GM06990 (cell line): ENCODE results near the gene CCL27.

ENCODE experiments used
- DNase-seq: peaks from one replicate; pipeline ENCODE4 v3.0.0-alpha.2; 2011; ENCODE audit not compliant: insufficient read length; ENCODE audit errors: extremely low read depth
- H3K27me3 ChIP-seq: replicated peaks from 2 replicates; pipeline ENCODE4 v1.6.0; 2011; ENCODE audit warnings: low read length; ENCODE audit not compliant: control insufficient read depth, insufficient read depth
- H3K36me3 ChIP-seq: 2 replicates; pipeline ENCODE4 v1.5.1; 2011; ENCODE audit warnings: low read length; ENCODE audit not compliant: control insufficient read depth, insufficient read depth
- H3K4me3 ChIP-seq: replicated peaks from 2 replicates; pipeline ENCODE4 v1.5.1; 2011; ENCODE audit warnings: low read depth, mild to moderate bottlenecking, control low read depth, low read length
- CTCF ChIP-seq: IDR thresholded peaks from 2 replicates; pipeline ENCODE4 v1.5.1; 2011; ENCODE audit warnings: low read length, control low read depth, mild to moderate bottlenecking, inconsistent platforms; ENCODE audit not compliant: insufficient read depth, poor library complexity, severe bottlenecking

Gene CCL27

DNA sequence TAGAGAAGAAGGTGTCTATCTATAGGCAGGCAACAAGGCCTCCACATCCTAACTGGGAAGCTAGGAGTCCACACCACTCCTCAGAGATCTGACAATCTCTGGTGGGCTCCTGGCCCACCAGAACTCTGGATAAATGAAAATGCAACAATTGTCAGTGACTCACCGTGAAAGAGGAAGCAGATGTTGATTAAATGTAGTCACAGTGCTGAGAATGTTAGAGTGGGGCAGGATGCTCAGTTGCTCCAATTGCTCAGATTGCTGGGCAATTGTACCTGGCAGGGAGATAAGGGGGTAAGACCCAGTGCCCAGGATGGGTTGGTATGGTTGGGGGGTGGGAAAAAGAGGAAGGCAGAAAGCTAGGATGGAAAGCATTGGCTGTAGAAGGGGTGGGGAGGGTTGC, 24.3 kb upstream of the CCL27 start:
- Histone ChIP-seq H3K36me3 (no peaks in the 10 kb centered on the region), H3K27me3 (no peaks in the 10 kb centered on the region), H3K4me3 (no peak overlapping the region)
- no peak for TF ChIP-seq CTCF
- DNase-seq: no peak

GRCh38 chr9:34686231-34686630, 23.8 kb upstream of the CCL27 start:
- H3K27me3 ChIP-seq: no peaks in the 10 kb centered on the region
- TF ChIP-seq CTCF: no peak
- H3K4me3 ChIP-seq: no peak overlapping the region
- no peaks in the 10 kb centered on the region for H3K36me3 ChIP-seq
- DNase-seq: no peak

- Histone ChIP-seq H3K4me3 (no peak overlapping the region), H3K27me3 (no peaks in the 10 kb centered on the region), H3K36me3 (no peaks in the 10 kb centered on the region)
- no peak for DNase-seq
- TF ChIP-seq CTCF: no peak
Observed at GRCh38 chr9:34685591-34685990, 23.1 kb upstream of the CCL27 start.

DNA sequence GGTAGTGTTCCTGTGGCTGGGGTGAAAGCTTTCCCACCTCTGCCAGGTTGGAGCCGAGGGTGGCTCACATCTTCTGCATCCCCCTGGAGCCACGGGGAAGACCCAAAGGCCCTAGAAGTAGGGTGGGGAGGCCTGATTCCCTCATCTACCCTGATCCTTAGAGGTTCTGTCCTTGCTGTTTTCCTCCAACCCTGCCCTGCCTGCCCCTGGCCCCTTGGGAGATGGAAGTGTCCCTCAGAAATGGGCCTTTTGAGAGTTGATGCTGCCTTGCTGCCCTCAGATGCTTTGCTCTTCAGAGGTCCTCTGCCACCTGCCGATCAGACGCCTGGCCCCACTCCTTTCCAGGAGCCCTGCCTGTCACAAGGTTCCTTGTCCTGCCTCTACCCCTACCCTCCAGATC, 22.4 kb upstream of the CCL27 start:
- Histone ChIP-seq H3K27me3 (no peaks in the 10 kb centered on the region), H3K36me3 (no peaks in the 10 kb centered on the region), H3K4me3 (no peak overlapping the region)
- no peak for DNase-seq
- no peak for TF ChIP-seq CTCF

DNA sequence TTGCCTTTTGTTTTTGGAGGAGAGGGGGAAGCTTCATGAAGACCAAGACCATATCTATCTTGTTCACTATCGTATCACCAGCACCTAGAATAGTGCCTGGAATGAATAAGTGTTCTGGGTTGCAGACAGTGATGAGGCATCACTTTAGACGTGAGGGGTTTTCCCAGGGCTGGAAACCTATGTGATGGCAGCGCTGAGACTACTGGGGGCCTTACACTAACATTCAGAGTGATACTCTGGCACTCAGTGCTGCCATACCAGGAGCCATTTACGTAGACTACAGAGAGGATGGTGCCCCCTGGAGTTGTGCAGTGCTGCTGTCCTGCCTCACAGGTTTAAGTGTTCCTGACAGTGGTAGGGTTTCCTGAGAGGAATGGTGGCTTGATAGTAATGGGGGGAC, 21.7 kb upstream of the CCL27 start:
- DNase-seq: no peak
- peak; percentile 7 for TF ChIP-seq CTCF
- no peak overlapping the region for H3K4me3 ChIP-seq

GRCh38 chr9:34675869-34676268, 13.4 kb upstream of the CCL27 start:
- no peak for TF ChIP-seq CTCF
- H3K4me3 ChIP-seq: no peak overlapping the region
- DNase-seq: no peak
- no peaks in the 10 kb centered on the region for H3K27me3 ChIP-seq
- H3K36me3 ChIP-seq: no peaks in the 10 kb centered on the region

More for the DNA sequence above, 21.7 kb upstream of the CCL27 start:
- Histone ChIP-seq H3K27me3 (no peaks in the 10 kb centered on the region), H3K36me3 (no peaks in the 10 kb centered on the region)
